GM10266 (cell line): ENCODE results near the gene FAM120A.

ENCODE experiments used
- DNase-seq: peaks from one replicate; pipeline ENCODE4 v3.0.0; 2012; ENCODE audit errors: extremely low spot score
- CTCF ChIP-seq: IDR thresholded peaks from 2 replicates; pipeline ENCODE4 v1.5.1; 2012; ENCODE audit warnings: mild to moderate bottlenecking, low read depth; ENCODE audit not compliant: control insufficient read depth, insufficient read depth; ENCODE audit errors: missing control alignments

FAM120A gene

DNA sequence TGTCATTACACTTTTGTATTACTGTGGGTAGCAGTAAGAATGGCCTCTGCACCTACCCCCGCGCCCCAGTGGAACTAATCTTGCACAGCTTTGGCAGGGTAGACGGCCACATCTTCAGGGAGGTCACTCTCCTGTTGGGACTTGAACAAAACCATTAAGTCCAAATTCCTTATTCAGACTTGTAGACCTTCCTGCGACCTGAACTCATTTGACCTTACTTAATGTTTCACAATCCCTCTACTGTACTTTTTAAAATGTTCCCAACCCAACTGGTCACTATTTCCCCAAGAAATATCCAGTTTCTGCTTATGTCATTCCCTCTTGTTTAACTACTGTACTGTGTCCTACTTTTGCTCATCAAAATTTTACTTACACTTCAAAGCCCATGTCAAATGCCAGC, 7.2 kb downstream of the FAM120A start:
- no peak for TF ChIP-seq CTCF
- DNase-seq, result no peak

DNA sequence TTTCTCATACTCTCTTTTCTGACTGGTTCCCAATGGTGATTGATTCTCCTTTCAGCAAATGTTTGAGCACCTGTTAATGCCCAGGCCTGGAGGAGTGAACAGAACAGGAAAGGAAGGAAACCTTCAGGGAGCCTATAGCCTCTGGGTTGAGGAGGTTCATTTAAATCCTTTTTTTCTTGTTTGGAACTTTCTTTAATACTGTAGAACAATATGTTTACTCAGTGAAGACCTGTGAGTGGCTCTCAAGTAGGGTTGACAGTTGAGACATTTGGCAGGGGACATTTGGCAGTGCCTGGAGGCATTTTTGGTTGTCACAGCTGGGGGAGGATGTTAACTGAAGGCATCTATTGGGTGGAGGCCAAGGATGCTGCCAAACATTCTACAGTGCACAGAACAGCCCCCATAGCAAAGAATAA, 8.0 kb downstream of the FAM120A start:
- TF ChIP-seq CTCF, result no peak
- no peak for DNase-seq

DNA sequence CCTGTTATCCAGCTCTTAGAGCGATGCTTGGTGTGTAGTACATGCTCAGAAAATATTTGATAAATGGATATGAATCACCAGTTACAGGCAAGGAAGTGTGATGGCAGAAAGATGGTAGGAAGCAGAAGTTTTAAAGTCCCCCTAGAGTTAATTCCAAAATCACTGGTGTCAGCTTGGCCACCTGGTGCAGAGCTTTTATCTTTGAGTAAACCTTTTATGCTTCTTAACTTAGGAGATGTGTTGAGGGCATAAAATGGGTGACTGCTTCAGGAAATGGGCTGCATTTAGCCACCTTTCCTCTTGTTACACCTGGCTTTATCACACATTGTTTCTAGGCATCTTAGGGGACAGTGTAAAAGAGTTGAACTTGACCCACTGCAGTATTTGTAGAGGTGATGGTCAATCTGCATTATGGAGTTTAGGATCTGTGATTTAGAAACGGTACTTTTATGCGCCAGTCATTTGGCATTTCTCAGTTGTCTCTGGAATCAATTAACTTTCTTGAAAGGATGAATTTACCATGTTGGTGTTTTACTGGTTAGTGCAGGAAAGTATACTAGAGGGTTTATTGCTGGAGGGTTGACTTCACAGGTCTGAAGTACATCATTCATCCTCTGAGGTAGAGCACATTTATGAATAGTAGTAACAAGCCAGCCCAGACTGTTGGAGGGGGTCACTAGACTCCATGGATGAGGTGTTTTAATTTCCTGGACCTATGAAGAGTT, 9.4 kb downstream of the FAM120A start:
- TF ChIP-seq CTCF, result no peak
- no peak for DNase-seq

- TF ChIP-seq CTCF, result no peak
- no peak for DNase-seq
Observed at GRCh38 chr9:93461414-93461743, 9.9 kb downstream of the FAM120A start.

DNA sequence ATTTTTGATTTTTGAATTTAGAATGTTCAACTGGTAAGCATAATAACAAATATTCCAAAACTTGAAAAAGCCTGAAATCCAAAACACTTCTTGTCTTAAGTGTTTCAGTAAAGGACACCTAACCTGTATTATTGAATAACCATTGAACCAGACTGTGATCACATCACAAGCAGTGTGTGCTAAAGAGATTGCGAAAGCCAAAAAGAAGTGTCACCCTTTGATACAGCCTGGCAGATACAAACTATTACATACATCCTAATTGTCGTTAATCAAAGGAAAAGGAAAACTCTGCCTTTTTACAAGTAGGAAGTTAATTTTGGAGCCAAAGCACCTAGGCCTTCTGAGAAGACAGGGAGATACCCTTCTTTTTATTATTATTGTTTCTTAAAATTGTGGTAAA, 10.3 kb downstream of the FAM120A start:
- no peak for DNase-seq
- no peak for TF ChIP-seq CTCF

GRCh38 chr9:93463638-93464248, 12.3 kb downstream of the FAM120A start:
- TF ChIP-seq CTCF, result no peak
- DNase-seq, result no peak

GRCh38 chr9:93464395-93464794, 12.9 kb downstream of the FAM120A start:
- TF ChIP-seq CTCF, result no peak
- DNase-seq, result no peak
